OCI-M2 (cell line): ENCODE data around the gene PLA2G15.

Experiments used
- DNase-seq: peaks from one replicate; lab custom pipeline; 2025; ENCODE audit not compliant: unreplicated experiment; lab: John Stamatoyannopoulos, UW

PLA2G15 gene

GRCh38 chr16:68244903-68245853, at the start of gene PLA2G15:
TSS of gene PLA2G15 (plus strand) at chr16:68245373. CDS start at chr16:68245427, 54 bp downstream.
- DNase-seq, result no peak

GRCh38 chr16:68197250-68197649, 47.9 kb upstream of the PLA2G15 start:
- no peak for DNase-seq

- no peak for DNase-seq
These were observed 44.9 kb upstream of the PLA2G15 start for GRCh38 chr16:68200088-68200783.

GRCh38 chr16:68202091-68202519, 43.1 kb upstream of the PLA2G15 start:
- no peak for DNase-seq

- DNase-seq, result no peak
These were observed 38.9 kb upstream of the PLA2G15 start for GRCh38 chr16:68206245-68206644.

- no peak for DNase-seq
These were observed 30.4 kb upstream of the PLA2G15 start for GRCh38 chr16:68214726-68215125.

- DNase-seq, result no peak
These were observed 29.9 kb upstream of the PLA2G15 start for GRCh38 chr16:68215302-68215701.

- no peak for DNase-seq
These were observed 28.9 kb upstream of the PLA2G15 start for GRCh38 chr16:68216240-68216639.

- DNase-seq, result no peak
These were observed 27.7 kb upstream of the PLA2G15 start for GRCh38 chr16:68217506-68217905.

GRCh38 chr16:68219725-68220351, 25.3 kb upstream of the PLA2G15 start:
- no peak for DNase-seq

GRCh38 chr16:68223072-68223471, 22.1 kb upstream of the PLA2G15 start:
- DNase-seq, result no peak

- DNase-seq, result no peak
These were observed 19.1 kb upstream of the PLA2G15 start for GRCh38 chr16:68226116-68226515.

- DNase-seq, result no peak
These were observed 17.9 kb upstream of the PLA2G15 start for GRCh38 chr16:68227183-68227793.

GRCh38 chr16:68227850-68228553, 17.2 kb upstream of the PLA2G15 start:
- DNase-seq, result no peak

- DNase-seq, result no peak
These were observed 16.5 kb upstream of the PLA2G15 start for GRCh38 chr16:68228652-68229051.

- no peak for DNase-seq
These were observed 15.6 kb upstream of the PLA2G15 start for GRCh38 chr16:68229431-68230175.

GRCh38 chr16:68230176-68230571, 15.0 kb upstream of the PLA2G15 start:
- no peak for DNase-seq

GRCh38 chr16:68230956-68231355, 14.2 kb upstream of the PLA2G15 start:
- no peak for DNase-seq

- DNase-seq, result no peak
These were observed 13.6 kb upstream of the PLA2G15 start for GRCh38 chr16:68231384-68232136.
